H1 (cell line): ENCODE measurements around the gene CYP27B1. TPM values are rescaled to one million over a fixed set of nuclear protein-coding genes. Genes with fewer than 3 reads are reported as not detected.
A peak's percentile ranks its signal among the peaks of the same experiment; 100 is the strongest.

ENCODE experiments used
- CTCF ChIA-PET: fragments of 300-600 bp; sonication (Branson Sonifier 250); formaldehyde crosslinking; loops from one replicate; lab custom pipeline; 2021; ENCODE audit not compliant: partially characterized antibody; lab: Charles Lee
- POLR2A ChIA-PET: fragments of 300-600 bp; sonication (Branson Sonifier 250); formaldehyde crosslinking; loops from one replicate; lab custom pipeline; 2021; ENCODE audit warnings: inconsistent platforms; ENCODE audit not compliant: partially characterized antibody; lab: Charles Lee
- DNase-seq, 2 experiments: peaks; one replicate each; pipeline versions ENCODE4 v3.0.0 to v3.0.0-alpha.2; 2010 to 2022; ENCODE audit warnings: low spot score in 2 of 2, low read depth in 1 of 2, mixed read lengths in 1 of 2
- FAIRE-seq: peaks from 2 replicates; lab custom pipeline; 2011; peaks lifted over from hg19 to GRCh38; lab: Jason Lieb, UNC
- H2AFZ ChIP-seq: 2 replicates; pipeline ENCODE4 v1.8.1; 2012; ENCODE audit warnings: low read length, inconsistent platforms
- H2AK5ac ChIP-seq: 2 replicates; pipeline ENCODE4 v1.6.1; 2013; ENCODE audit warnings: low read depth, low read length
- H2BK120ac ChIP-seq: replicated peaks from 2 replicates; pipeline ENCODE3; 2013; ENCODE audit warnings: low read depth, low read length, inconsistent platforms
- H2BK12ac ChIP-seq: 2 replicates; pipeline ENCODE4 v1.6.1; 2013; ENCODE audit warnings: low read depth, low read length
- H2BK15ac ChIP-seq: 2 replicates; pipeline ENCODE4 v1.6.1; 2013; ENCODE audit warnings: low read length
- H2BK20ac ChIP-seq: 2 replicates; pipeline ENCODE4 v1.6.1; 2013; ENCODE audit warnings: low read length
- H2BK5ac ChIP-seq: 2 replicates; pipeline ENCODE4 v1.6.1; 2013; ENCODE audit warnings: low read depth, low read length
- H3K14ac ChIP-seq: 2 replicates; pipeline ENCODE4 v1.6.1; 2013; ENCODE audit warnings: inconsistent platforms; ENCODE audit not compliant: insufficient read length
- H3K18ac ChIP-seq: 2 replicates; pipeline ENCODE4 v1.6.1; 2013; ENCODE audit warnings: low read length; ENCODE audit errors: extremely low read depth
- H3K23ac ChIP-seq: 2 replicates; pipeline ENCODE4 v1.6.1; 2013; ENCODE audit warnings: inconsistent platforms; ENCODE audit not compliant: insufficient read length
- H3K23me2 ChIP-seq: 2 replicates; pipeline ENCODE4 v1.6.1; 2013; ENCODE audit warnings: low read depth, low read length
- H3K27ac ChIP-seq: 2 replicates; pipeline ENCODE4 v1.6.1; 2011; ENCODE audit warnings: low read depth, low read length, inconsistent platforms
- H3K27me3 ChIP-seq, 4 experiments: replicated peaks in 1 of 4; 1 replicate in 1 of 4; 2 replicates in 3 of 4; pipeline versions ENCODE4 v1.6.1 to v1.8.1; 2011 to 2013; ENCODE audit warnings: low read length in 3 of 4, mild to moderate bottlenecking in 3 of 4, inconsistent platforms in 2 of 4, mixed read lengths in 2 of 4, moderate library complexity in 1 of 4; ENCODE audit not compliant: control insufficient read depth in 3 of 4, insufficient read depth in 3 of 4; ENCODE audit errors: extremely low read depth in 1 of 4
- H3K36me3 ChIP-seq, 4 experiments: 2 replicates each; pipeline versions ENCODE4 v1.6.1 to v1.8.1; 2011 to 2013; ENCODE audit warnings: mild to moderate bottlenecking in 4 of 4, low read length in 3 of 4, moderate library complexity in 2 of 4, control low read depth in 1 of 4, inconsistent platforms in 1 of 4; ENCODE audit not compliant: insufficient read depth in 4 of 4, control insufficient read depth in 2 of 4
- H3K4ac ChIP-seq: replicated peaks from 2 replicates; pipeline ENCODE3; 2013; ENCODE audit warnings: low read length, low read depth, mixed read lengths, inconsistent platforms; ENCODE audit not compliant: insufficient read length
- H3K4me1 ChIP-seq, 4 experiments: replicated peaks in 1 of 4; 1 replicate in 1 of 4; 2 replicates in 3 of 4; pipeline versions ENCODE4 v1.6.1 to v1.8.1; 2011 to 2013; ENCODE audit warnings: low read length in 3 of 4, inconsistent platforms in 2 of 4, mixed read lengths in 1 of 4; ENCODE audit not compliant: insufficient read depth in 4 of 4, control insufficient read depth in 3 of 4
- H3K4me2 ChIP-seq, 2 experiments: 2 replicates each; pipeline versions ENCODE4 v1.6.1 to v1.8.1; 2011 to 2013; ENCODE audit warnings: low read depth in 2 of 2, low read length in 2 of 2, control low read depth in 1 of 2, inconsistent platforms in 1 of 2, mild to moderate bottlenecking in 1 of 2; ENCODE audit not compliant: insufficient read depth in 1 of 2
- H3K4me3 ChIP-seq, 4 experiments: fragments of 200-600, 300-600 bp in 1 of 4; sonication (generic), shearing (Covaris generic), sonication (Bioruptor Twin) in 1 of 4; 2 replicates each; pipeline versions ENCODE4 v1.5.1 to v1.8.1; 2011 to 2016; ENCODE audit warnings: low read length in 4 of 4, low read depth in 3 of 4, control low read depth in 2 of 4, inconsistent platforms in 2 of 4, mild to moderate bottlenecking in 2 of 4, mixed read lengths in 1 of 4, moderate library complexity in 1 of 4; ENCODE audit not compliant: insufficient read depth in 2 of 4; ENCODE audit errors: extremely low read depth in 1 of 4
- H3K56ac ChIP-seq: replicated peaks from 2 replicates; pipeline ENCODE3; 2013; ENCODE audit warnings: low read depth, mild to moderate bottlenecking, mixed read lengths, low read length, inconsistent platforms; ENCODE audit not compliant: insufficient read length
- H3K79me1 ChIP-seq: 2 replicates; pipeline ENCODE4 v1.6.1; 2013; ENCODE audit warnings: low read depth, low read length, control low read depth
- H3K79me2 ChIP-seq, 2 experiments: 2 replicates each; pipeline versions ENCODE4 v1.6.1 to v1.8.1; 2012 to 2013; ENCODE audit warnings: low read length in 2 of 2, mild to moderate bottlenecking in 2 of 2, inconsistent platforms in 1 of 2; ENCODE audit not compliant: insufficient read depth in 2 of 2, control insufficient read depth in 1 of 2
- H3K9ac ChIP-seq, 4 experiments: replicated peaks in 1 of 4; 1 replicate in 1 of 4; 2 replicates in 3 of 4; pipeline versions ENCODE4 v1.6.1 to v1.8.1; 2011 to 2013; ENCODE audit warnings: low read depth in 3 of 4, low read length in 3 of 4, control low read depth in 2 of 4, mild to moderate bottlenecking in 2 of 4, moderate library complexity in 2 of 4, inconsistent platforms in 1 of 4; ENCODE audit errors: extremely low read depth in 1 of 4
- H3K9me3 ChIP-seq, 2 experiments: 2 replicates each; pipeline versions ENCODE4 v1.6.1 to v1.8.1; 2012 to 2013; ENCODE audit warnings: mild to moderate bottlenecking in 2 of 2, moderate library complexity in 2 of 2, control low read depth in 1 of 2, inconsistent platforms in 1 of 2, low read depth in 1 of 2, low read length in 1 of 2, mixed read lengths in 1 of 2; ENCODE audit not compliant: insufficient read depth in 2 of 2
- H4K20me1 ChIP-seq, 2 experiments: replicated peaks in 1 of 2; 2 replicates each; pipeline versions ENCODE3 to v1.8.1; 2011 to 2013; ENCODE audit warnings: inconsistent platforms in 2 of 2, low read length in 2 of 2, mild to moderate bottlenecking in 1 of 2; ENCODE audit not compliant: insufficient read depth in 2 of 2, control insufficient read depth in 1 of 2
- H4K5ac ChIP-seq: 2 replicates; pipeline ENCODE4 v1.6.1; 2013; ENCODE audit warnings: low read length, low read depth, mixed read lengths, inconsistent platforms; ENCODE audit not compliant: insufficient read length
- H4K8ac ChIP-seq: 2 replicates; pipeline ENCODE4 v1.8.0; 2013; ENCODE audit warnings: mild to moderate bottlenecking, moderate library complexity, low read length, inconsistent platforms; ENCODE audit not compliant: insufficient read depth; ENCODE audit errors: extremely low read depth
- H4K91ac ChIP-seq: replicated peaks from 2 replicates; pipeline ENCODE3; 2013; ENCODE audit warnings: low read length, mixed read lengths, inconsistent platforms; ENCODE audit not compliant: insufficient read length
- BCL11A ChIP-seq, 2 experiments: IDR thresholded peaks; one replicate each; pipeline ENCODE4 v1.6.1; 2011; ENCODE audit warnings: low read depth in 2 of 2, low read length in 2 of 2, mild to moderate bottlenecking in 2 of 2
- CBX8 ChIP-seq: fragments of 300-800, 300-1000 bp; sonication (generic); IDR thresholded peaks from 2 replicates; pipeline ENCODE4 v1.7.1; 2016; ENCODE audit warnings: low read depth, low read length, borderline replicate concordance
- CTCF ChIP-seq, 3 experiments: IDR thresholded peaks; 1 replicate in 2 of 3; 2 replicates in 1 of 3; pipeline versions ENCODE4 v1.5.1 to v1.6.1; 2011; ENCODE audit warnings: low read length in 3 of 3, mild to moderate bottlenecking in 3 of 3, inconsistent platforms in 2 of 3, low read depth in 1 of 3, moderate library complexity in 1 of 3; ENCODE audit not compliant: insufficient read depth in 1 of 3; ENCODE audit errors: control extremely low read depth in 1 of 3
- GABPA ChIP-seq: IDR thresholded peaks from 2 replicates; pipeline ENCODE4 v1.6.1; 2011; ENCODE audit warnings: mild to moderate bottlenecking, low read length, moderate library complexity, borderline replicate concordance; ENCODE audit not compliant: insufficient read depth
- NRF1 ChIP-seq: IDR thresholded peaks from 2 replicates; pipeline ENCODE4 v1.6.1; 2011; ENCODE audit warnings: mild to moderate bottlenecking, low read depth, low read length, improper control_type of control experiment
- RFX5 ChIP-seq: IDR thresholded peaks from 2 replicates; pipeline ENCODE4 v1.6.1; 2011; ENCODE audit warnings: low read depth, low read length, improper control_type of control experiment, borderline replicate concordance
- RXRA ChIP-seq: IDR thresholded peaks from 2 replicates; pipeline ENCODE4 v1.6.1; 2011; ENCODE audit warnings: low read depth, mild to moderate bottlenecking, low read length, moderate library complexity; ENCODE audit not compliant: insufficient read depth
- SIRT6 ChIP-seq: IDR thresholded peaks from one replicate; pipeline ENCODE4 v1.7.1; 2012; ENCODE audit warnings: low read length, inconsistent platforms
- TEAD4 ChIP-seq: IDR thresholded peaks from 2 replicates; pipeline ENCODE4 v1.6.1; 2012; ENCODE audit warnings: low read depth, low read length, inconsistent platforms, mixed read lengths
- YY1 ChIP-seq: IDR thresholded peaks from 2 replicates; pipeline ENCODE4 v1.6.1; 2011; ENCODE audit warnings: low read depth, mild to moderate bottlenecking, low read length
- WGBS, 2 experiments: shearing (Covaris generic) in 1 of 2; methylation state at CpG; one replicate each; pipeline versions ENCODE4 v1.1.6 to v1.1.7; 2013 to 2015; ENCODE audit warnings: low lambda C conversion rate in 2 of 2, mixed read lengths in 2 of 2, inconsistent platforms in 1 of 2, low coverage in 1 of 2, missing lambda C conversion rate in 1 of 2; ENCODE audit not compliant: insufficient replicate concordance in 2 of 2, insufficient coverage in 1 of 2, insufficient read length in 1 of 2; ENCODE audit errors: extremely low coverage in 1 of 2, missing lambda C conversion rate in 1 of 2; 5-methylcytosine and 5-hydroxymethylcytosine counted together
- polyA plus RNA-seq, 7 experiments: library from polyadenylated mRNA; depleted of rRNA in 3 of 7; stranded (reverse) in 5 of 7; unstranded in 2 of 7; fragments of >200 nt in 5 of 7; fragments of 200-250 nt in 2 of 7; gene quantifications; 1 replicate in 5 of 7; 2 replicates in 1 of 7; 4 replicates in 1 of 7; pipeline versions ENCODE4 v1.2.1 to v1.2.3, GENCODE V29; 2011 to 2013; ENCODE audit warnings: missing spikeins in 2 of 7, mixed read lengths in 2 of 7
- total RNA-seq: library from RNA; stranded (reverse); fragmentation: NEBNext Ultra II Directional; extraction: Animal tissue kit (Norgen Biotek cat#: 25700); gene quantifications from 2 replicates; pipeline ENCODE4 v1.2.1, GENCODE V29; 2021

The CYP27B1 gene
- total and polyA plus RNA-seq, 2 of the 8 experiments (the other 6 are each of a cell fraction or from before 2014, with no cell fraction given), result 2.9 to 3.3 TPM

GRCh38 chr12:57738661-57739237, 28.1 kb downstream of the CYP27B1 start, which contains the start of gene AGAP2:
Gene AGAP2 (minus strand): TSS chr12:57738742. CDS start chr12:57738246, 496 bp downstream.
- peak within 1 kb of the TSS; percentile 31 to 76 (median 43) for H3K4me3 ChIP-seq
- H3K9me3 ChIP-seq, result no peaks in the 10 kb centered on the region; a peak in 1 of 4 replicates
- no peak within 1 kb of the TSS for H2BK5ac ChIP-seq
- H3K9ac ChIP-seq, result no peak within 1 kb of the TSS
- no peak within 1 kb of the TSS for H4K8ac ChIP-seq
- H2BK15ac ChIP-seq, result 0 out of 2 replicates have a peak within 1 kb of the TSS, but pooled peaks have one; percentile 48
- ChIA-PET CTCF (interaction anchor here (0.6 to 11.2 kb wide), 8 partner anchors 16 to 264 kb away, joined by 3 to 149 read pairs (median 4); partner anchors contain the start of gene CYP27B1), POLR2A (interaction anchor here (0.7 to 5.2 kb wide), 8 partner anchors 11 to 133 kb away, joined by 3 to 59 read pairs (median 6); partner anchors contain the start of genes CDK4 and OS9)
- H3K36me3 ChIP-seq, result peaks cover 0 to 6% (median 0%) of the 10 kb centered on the region in 4 experiments; a peak in 1 of 8 replicates
- FAIRE-seq (peak; percentile 19), DNase-seq (peak in 1 of 2 experiments; percentile 82)
- no peaks in the 10 kb centered on the region for H3K79me2 ChIP-seq
- H3K4ac ChIP-seq, result no peak within 1 kb of the TSS
- no peak within 1 kb of the TSS for H2BK12ac ChIP-seq
- H2BK20ac ChIP-seq, result no peak within 1 kb of the TSS
- peaks cover 46 to 80% (median 75%) of the 10 kb centered on the region in 4 experiments for H3K27me3 ChIP-seq
- H3K4me2 ChIP-seq, result peak within 1 kb of the TSS; percentile 79 to 93
- H3K56ac ChIP-seq, result no peak within 1 kb of the TSS
- WGBS, 2 experiments, result 3% methylated on average over 10 of the region's 36 CpGs; no CpG with 5 or more reads in 1 of the 2 experiments
- H4K5ac ChIP-seq, result no peak within 1 kb of the TSS
- H3K27ac ChIP-seq, result no peak within 1 kb of the TSS
- H4K91ac ChIP-seq, result no peak within 1 kb of the TSS
- no peak within 1 kb of the TSS for H3K14ac ChIP-seq
- H3K4me1 ChIP-seq, result peaks cover 6 to 29% (median 12%) of the 10 kb centered on the region in 4 experiments; a peak in 6 of 7 replicates
- no peak within 1 kb of the TSS for H2AFZ ChIP-seq
- peaks cover 0 to 17% of the 10 kb centered on the region in 2 experiments for H4K20me1 ChIP-seq
- H3K23ac ChIP-seq, result no peak within 1 kb of the TSS
- H3K23me2 ChIP-seq, result peaks cover 2% of the 10 kb centered on the region; the same call in 1 of the 2 replicates
- no peaks in the 10 kb centered on the region for H3K79me1 ChIP-seq
- H2BK120ac ChIP-seq, result no peak within 1 kb of the TSS
- no peak within 1 kb of the TSS for H2AK5ac ChIP-seq
- H3K18ac ChIP-seq, result no peak within 1 kb of the TSS; the same call in 1 of the 2 replicates
- TF ChIP-seq YY1 (no peak), CTCF (IDR thresholded peaks at IDR 0.05; ENCODE audit: control extremely low read depth in 1 of 3, insufficient read depth in 1 of 3, low read depth in 1 of 3, low read length in 3 of 3) (no peak), TEAD4 (peak; percentile 34; the same call in 1 of the 2 replicates), SIRT6 (no peak), RXRA (no peak), CBX8 (no peak), NRF1 (no peak), RFX5 (peak; percentile 52; the same call in 1 of the 2 replicates), BCL11A (IDR thresholded peaks at IDR 0.05; ENCODE audit: low read depth in 2 of 2, low read length in 2 of 2) (no peak), GABPA (no peak; the same call in 1 of the 2 replicates)
